SK-N-SH treated with all-trans-retinoic acid at 6 μM for 48 hours (cell line): ENCODE measurements around the gene CAMK4.
A peak's percentile ranks its signal among the peaks of the same experiment; 100 is the strongest.

Experiments
- ATAC-seq: fragments of 200-7000 bp; cut with Tn5 transposase; 3 replicates; pipeline ENCODE4 v1.9.1; 2020; ENCODE audit warnings: mild to moderate bottlenecking, moderate library complexity
- BACH2 ChIP-seq: fragments of 250-450 bp; sonication (Bioruptor Pico); IDR thresholded peaks from 2 replicates; pipeline ENCODE4 v1.9.0; 2021; ENCODE audit warnings: mild to moderate bottlenecking, borderline replicate concordance
- GLIS3 ChIP-seq: fragments of 250-450 bp; sonication (Bioruptor Pico); IDR thresholded peaks from 2 replicates; pipeline ENCODE4 v1.5.0; 2020; ENCODE audit warnings: mild to moderate bottlenecking, moderate library complexity
- ISL1 ChIP-seq: fragments of 250-450 bp; sonication (Bioruptor Pico); IDR thresholded peaks from 2 replicates; pipeline ENCODE4 v2.1.2; 2022; ENCODE audit warnings: mild to moderate bottlenecking, moderate library complexity
- OSR1 ChIP-seq: fragments of 250-450 bp; sonication (Bioruptor Pico); IDR thresholded peaks from 2 replicates; pipeline ENCODE4 v1.8.0; 2022; ENCODE audit warnings: moderate library complexity, mild to moderate bottlenecking, inconsistent platforms
- PPARA ChIP-seq: fragments of 250-450 bp; sonication (Bioruptor Pico); IDR thresholded peaks from 2 replicates; pipeline ENCODE4 v1.5.0; 2020; ENCODE audit warnings: mild to moderate bottlenecking, borderline replicate concordance
- RARB ChIP-seq: fragments of 250-450 bp; sonication (Bioruptor Pico); IDR thresholded peaks from 2 replicates; pipeline ENCODE4 v1.8.0; 2021; ENCODE audit warnings: mild to moderate bottlenecking, moderate library complexity
- SNAI2 ChIP-seq: fragments of 250-450 bp; sonication (Bioruptor Pico); IDR thresholded peaks from 2 replicates; pipeline ENCODE4 v1.5.0; 2020; ENCODE audit warnings: mild to moderate bottlenecking, moderate library complexity
- TOX ChIP-seq: fragments of 250-450 bp; sonication (Bioruptor Pico); IDR thresholded peaks from 2 replicates; pipeline ENCODE4 v1.8.0; 2021; ENCODE audit warnings: mild to moderate bottlenecking, moderate library complexity, borderline replicate concordance
- ZC3H10 ChIP-seq: fragments of 250-450 bp; sonication (Bioruptor Pico); IDR thresholded peaks from 2 replicates; pipeline ENCODE4 v1.5.1; 2021; ENCODE audit warnings: mild to moderate bottlenecking, moderate library complexity
- ZFP3 ChIP-seq: fragments of 250-450 bp; sonication (Bioruptor Pico); IDR thresholded peaks from 2 replicates; pipeline ENCODE4 v1.5.0; 2020; ENCODE audit warnings: mild to moderate bottlenecking, moderate library complexity
- ZFP30 ChIP-seq: fragments of 450-650 bp; formaldehyde crosslinking; IDR thresholded peaks from 2 replicates; pipeline ENCODE4 v1.5.0; 2022; ENCODE audit warnings: mild to moderate bottlenecking, moderate library complexity
- ZNF565 ChIP-seq: fragments of 450-650 bp; formaldehyde crosslinking; conservative IDR thresholded peaks from 2 replicates; pipeline ENCODE4 v1.5.0; 2020; ENCODE audit warnings: low read depth, mild to moderate bottlenecking, moderate library complexity
- ZNF70 ChIP-seq: fragments of 450-650 bp; formaldehyde crosslinking; IDR thresholded peaks from 2 replicates; pipeline ENCODE4 v1.5.0; 2020; ENCODE audit warnings: mild to moderate bottlenecking, moderate library complexity
- ZNF8 ChIP-seq: fragments of 450-650 bp; formaldehyde crosslinking; IDR thresholded peaks from 2 replicates; pipeline ENCODE4 v1.5.0; 2020; ENCODE audit warnings: mild to moderate bottlenecking, moderate library complexity
- TF ChIP-seq, protein P1 (sequence below): fragments of 250-450 bp; sonication (Bioruptor Pico); IDR thresholded peaks from 2 replicates; pipeline ENCODE4 v1.5.1; 2021; ENCODE audit warnings: mild to moderate bottlenecking, moderate library complexity
- TF ChIP-seq, protein P2 (sequence below): fragments of 250-450 bp; sonication (Bioruptor Pico); IDR thresholded peaks from 2 replicates; pipeline ENCODE4 v1.5.0; 2020; ENCODE audit warnings: mild to moderate bottlenecking, moderate library complexity
- TF ChIP-seq, protein P3 (sequence below): fragments of 250-450 bp; sonication (Bioruptor Pico); IDR thresholded peaks from 2 replicates; pipeline ENCODE4 v1.5.1; 2020; ENCODE audit warnings: low read depth, mild to moderate bottlenecking, moderate library complexity

The CAMK4 gene

DNA sequence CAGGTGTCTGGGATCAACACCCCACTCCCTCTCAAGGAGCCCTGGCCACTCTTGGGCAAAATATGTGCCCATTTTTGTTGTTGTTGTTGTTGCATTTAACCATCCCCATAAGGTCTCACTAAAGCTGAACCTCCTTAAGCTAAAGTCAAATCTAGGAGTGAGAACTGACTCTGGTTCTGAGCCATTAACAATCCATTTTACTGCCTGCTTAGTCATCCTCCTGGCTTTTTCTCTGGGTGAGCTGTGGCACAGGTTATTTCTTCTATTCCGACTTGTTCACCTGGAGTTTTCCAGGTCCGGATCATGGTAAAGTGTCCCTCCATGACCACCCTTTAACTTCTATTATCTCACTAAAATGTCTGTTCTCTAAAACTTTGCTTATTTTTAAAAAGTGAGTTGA lies 85.2 kb downstream of the CAMK4 start (continued):
- TF ChIP-seq BACH2 (CRISPR knock-in tag) (no peak), ZNF70 (CRISPR knock-in tag) (no peak), SNAI2 (no peak), PPARA (CRISPR knock-in tag) (no peak), OSR1 (no peak), ZNF565 (no peak)

DNA sequence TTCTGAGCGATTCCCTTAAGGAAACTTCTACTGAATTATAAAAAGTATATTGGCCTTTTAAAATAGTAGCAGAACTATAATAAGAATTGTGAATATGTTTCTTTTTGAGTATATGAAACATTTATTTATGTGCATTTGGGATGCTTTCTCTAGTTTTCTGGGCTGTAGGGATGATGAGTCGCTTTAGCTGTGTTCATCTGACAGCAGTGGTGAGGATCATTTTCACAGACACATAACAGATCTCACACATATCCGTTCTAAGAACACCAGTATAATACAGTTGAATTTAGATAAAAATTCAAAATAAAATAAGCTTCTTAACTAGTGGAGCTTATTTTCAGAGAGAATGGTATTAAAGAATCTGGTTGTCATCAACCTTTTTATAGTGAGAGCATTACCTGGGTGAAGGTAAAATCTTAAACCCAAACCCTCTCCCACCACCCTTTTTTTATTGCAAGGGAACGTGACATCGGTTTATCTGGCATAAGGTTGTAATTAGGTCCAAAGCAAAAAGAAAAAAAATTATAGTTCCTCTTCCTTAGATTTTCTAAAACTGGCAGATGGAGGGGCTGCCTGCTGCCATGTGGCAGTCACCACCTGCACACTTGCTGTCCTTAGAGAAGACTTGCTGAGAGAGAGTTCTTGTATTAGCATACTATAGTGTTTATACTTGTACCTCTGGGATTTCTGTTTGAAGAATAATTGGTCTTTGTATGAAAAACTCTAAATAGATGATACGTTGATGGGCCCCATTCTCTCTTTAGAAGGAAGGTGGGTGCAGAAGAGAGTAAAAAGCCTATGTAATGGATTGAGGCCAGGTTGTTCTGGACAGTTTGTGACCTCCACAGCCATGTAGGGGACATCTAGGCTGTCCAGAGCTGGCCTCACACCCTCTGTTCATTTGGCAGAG lies 86.8 kb downstream of the CAMK4 start:
- no peak for TF ChIP-seq ISL1
- no peak for TF ChIP-seq ZFP3
- no peak for TF ChIP-seq GLIS3 (CRISPR knock-in tag)
- ATAC-seq = peak; percentile 76

DNA sequence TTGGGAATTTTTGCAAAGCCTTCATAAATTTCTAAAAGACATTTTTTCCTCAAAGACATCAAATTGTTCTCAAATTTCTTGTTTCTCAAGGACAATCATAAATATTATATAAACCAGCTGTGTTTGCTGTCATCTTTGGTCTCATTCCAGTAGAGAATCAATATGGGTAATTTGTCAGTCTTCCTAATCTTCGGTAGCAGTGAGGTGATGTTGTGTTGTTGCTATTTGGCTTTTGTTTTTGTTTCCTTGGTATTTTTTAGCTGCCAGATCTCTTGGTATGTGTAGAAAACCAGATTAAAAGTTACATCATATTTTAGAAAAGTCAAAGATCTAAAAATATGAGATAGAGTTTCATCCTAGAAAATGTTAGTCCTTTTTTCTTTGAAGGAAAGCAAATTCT lies 87.5 kb downstream of the CAMK4 start:
- no peak for ATAC-seq
- TF ChIP-seq ZC3H10 (CRISPR knock-in tag) (no peak), SNAI2 (no peak), ZFP3 (no peak), ZNF565 (no peak), ISL1 (no peak), OSR1 (no peak), TOX (CRISPR knock-in tag) (no peak), ZFP30 (CRISPR knock-in tag) (no peak), ZNF8 (CRISPR knock-in tag) (no peak), RARB (CRISPR knock-in tag) (no peak), BACH2 (CRISPR knock-in tag) (no peak), PPARA (CRISPR knock-in tag) (no peak)
- TF ChIP-seq, protein P1, sequence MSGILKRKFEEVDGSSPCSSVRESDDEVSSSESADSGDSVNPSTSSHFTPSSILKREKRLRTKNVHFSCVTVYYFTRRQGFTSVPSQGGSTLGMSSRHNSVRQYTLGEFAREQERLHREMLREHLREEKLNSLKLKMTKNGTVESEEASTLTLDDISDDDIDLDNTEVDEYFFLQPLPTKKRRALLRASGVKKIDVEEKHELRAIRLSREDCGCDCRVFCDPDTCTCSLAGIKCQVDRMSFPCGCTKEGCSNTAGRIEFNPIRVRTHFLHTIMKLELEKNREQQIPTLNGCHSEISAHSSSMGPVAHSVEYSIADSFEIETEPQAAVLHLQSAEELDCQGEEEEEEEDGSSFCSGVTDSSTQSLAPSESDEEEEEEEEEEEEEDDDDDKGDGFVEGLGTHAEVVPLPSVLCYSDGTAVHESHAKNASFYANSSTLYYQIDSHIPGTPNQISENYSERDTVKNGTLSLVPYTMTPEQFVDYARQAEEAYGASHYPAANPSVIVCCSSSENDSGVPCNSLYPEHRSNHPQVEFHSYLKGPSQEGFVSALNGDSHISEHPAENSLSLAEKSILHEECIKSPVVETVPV (CRISPR knock-in tag) = no peak
- TF ChIP-seq, protein P2, sequence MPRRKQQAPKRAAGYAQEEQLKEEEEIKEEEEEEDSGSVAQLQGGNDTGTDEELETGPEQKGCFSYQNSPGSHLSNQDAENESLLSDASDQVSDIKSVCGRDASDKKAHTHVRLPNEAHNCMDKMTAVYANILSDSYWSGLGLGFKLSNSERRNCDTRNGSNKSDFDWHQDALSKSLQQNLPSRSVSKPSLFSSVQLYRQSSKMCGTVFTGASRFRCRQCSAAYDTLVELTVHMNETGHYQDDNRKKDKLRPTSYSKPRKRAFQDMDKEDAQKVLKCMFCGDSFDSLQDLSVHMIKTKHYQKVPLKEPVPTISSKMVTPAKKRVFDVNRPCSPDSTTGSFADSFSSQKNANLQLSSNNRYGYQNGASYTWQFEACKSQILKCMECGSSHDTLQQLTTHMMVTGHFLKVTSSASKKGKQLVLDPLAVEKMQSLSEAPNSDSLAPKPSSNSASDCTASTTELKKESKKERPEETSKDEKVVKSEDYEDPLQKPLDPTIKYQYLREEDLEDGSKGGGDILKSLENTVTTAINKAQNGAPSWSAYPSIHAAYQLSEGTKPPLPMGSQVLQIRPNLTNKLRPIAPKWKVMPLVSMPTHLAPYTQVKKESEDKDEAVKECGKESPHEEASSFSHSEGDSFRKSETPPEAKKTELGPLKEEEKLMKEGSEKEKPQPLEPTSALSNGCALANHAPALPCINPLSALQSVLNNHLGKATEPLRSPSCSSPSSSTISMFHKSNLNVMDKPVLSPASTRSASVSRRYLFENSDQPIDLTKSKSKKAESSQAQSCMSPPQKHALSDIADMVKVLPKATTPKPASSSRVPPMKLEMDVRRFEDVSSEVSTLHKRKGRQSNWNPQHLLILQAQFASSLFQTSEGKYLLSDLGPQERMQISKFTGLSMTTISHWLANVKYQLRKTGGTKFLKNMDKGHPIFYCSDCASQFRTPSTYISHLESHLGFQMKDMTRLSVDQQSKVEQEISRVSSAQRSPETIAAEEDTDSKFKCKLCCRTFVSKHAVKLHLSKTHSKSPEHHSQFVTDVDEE (CRISPR knock-in tag) = no peak

DNA sequence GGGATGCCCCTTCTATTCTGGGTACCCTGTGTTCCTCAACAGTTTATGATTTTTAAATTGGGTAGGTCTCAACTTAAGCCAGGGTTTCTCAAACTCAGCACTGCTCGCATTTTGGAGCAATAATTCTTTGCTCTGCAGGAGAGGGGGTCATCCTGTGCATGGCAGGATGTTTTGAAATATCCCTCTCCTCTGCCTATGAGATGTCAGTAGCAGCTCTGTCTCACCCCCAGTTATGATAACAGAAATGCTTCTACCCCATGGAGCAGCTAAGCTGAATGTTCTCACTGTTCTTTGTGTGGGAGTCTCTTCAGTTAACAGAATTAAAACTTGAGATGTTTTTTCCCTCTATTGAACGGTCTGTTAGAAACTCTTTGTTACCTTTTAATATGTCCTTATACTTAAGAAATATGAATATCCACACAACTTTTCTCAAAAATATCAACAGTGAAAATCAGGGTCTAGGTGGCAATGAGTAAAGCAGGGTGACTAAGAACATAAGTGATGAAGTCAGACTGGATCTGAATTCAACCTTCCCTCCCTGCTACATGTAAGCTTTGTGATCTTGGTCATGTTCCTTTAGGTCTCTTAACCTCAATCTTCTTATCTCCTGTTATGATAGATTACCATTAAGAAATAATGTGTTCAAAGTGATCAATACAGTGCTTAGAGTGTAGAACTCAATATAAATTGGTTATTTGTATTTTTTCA lies 89.0 kb downstream of the CAMK4 start:
- no peak for ATAC-seq
- TF ChIP-seq ISL1 (no peak), BACH2 (CRISPR knock-in tag) (no peak)
- TF ChIP-seq, protein P3, sequence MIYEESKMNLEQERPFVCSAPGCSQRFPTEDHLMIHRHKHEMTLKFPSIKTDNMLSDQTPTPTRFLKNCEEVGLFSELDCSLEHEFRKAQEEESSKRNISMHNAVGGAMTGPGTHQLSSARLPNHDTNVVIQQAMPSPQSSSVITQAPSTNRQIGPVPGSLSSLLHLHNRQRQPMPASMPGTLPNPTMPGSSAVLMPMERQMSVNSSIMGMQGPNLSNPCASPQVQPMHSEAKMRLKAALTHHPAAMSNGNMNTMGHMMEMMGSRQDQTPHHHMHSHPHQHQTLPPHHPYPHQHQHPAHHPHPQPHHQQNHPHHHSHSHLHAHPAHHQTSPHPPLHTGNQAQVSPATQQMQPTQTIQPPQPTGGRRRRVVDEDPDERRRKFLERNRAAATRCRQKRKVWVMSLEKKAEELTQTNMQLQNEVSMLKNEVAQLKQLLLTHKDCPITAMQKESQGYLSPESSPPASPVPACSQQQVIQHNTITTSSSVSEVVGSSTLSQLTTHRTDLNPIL (CRISPR knock-in tag) = no peak
- TF ChIP-seq, protein P2 (CRISPR knock-in tag) = no peak
